Right lobe of liver (tissue), 6 donors: ENCODE data around the gene LAMB1. TPM values are rescaled to one million over a fixed set of nuclear protein-coding genes. Genes with fewer than 3 reads are reported as not detected.

Experiments used
- ATAC-seq, 4 donors: fragments of 200-7000 bp; cut with Tn5 transposase; one replicate each; pipeline ENCODE4 v1.9.1; 2020; ENCODE audit warnings: mild to moderate bottlenecking in 4 of 4, moderate library complexity in 4 of 4
- DNase-seq, 3 donors: peaks; one replicate each; pipeline ENCODE4 v3.0.0-alpha.2; 2020
- H3K27ac ChIP-seq, 3 donors: fragments of 200-600 bp; one replicate each; pipeline ENCODE4 v1.8.0; 2022
- H3K27me3 ChIP-seq, 2 donors: fragments of 200-600 bp; one replicate each; pipeline ENCODE4 v1.8.0; 2022
- H3K36me3 ChIP-seq, 4 donors: fragments of 200-600 bp; sonication (generic) in 1 of 4; one replicate each; pipeline versions ENCODE4 v1.5.1 to v1.8.0; 2017 to 2022; ENCODE audit warnings: control low read depth in 1 of 4
- H3K4me1 ChIP-seq, 4 donors: fragments of 200-600 bp; sonication (generic) in 1 of 4; one replicate each; pipeline versions ENCODE4 v1.5.1 to v1.8.0; 2017 to 2022; ENCODE audit warnings: control low read depth in 1 of 4
- H3K4me3 ChIP-seq, 3 donors: fragments of 200-600 bp; one replicate each; pipeline ENCODE4 v1.8.0; 2022
- H3K9me3 ChIP-seq, 4 donors: fragments of 200-600 bp; sonication (generic) in 1 of 4; one replicate each; pipeline versions ENCODE4 v1.5.1 to v1.8.0; 2017 to 2022; ENCODE audit warnings: control low read depth in 1 of 4
- CTCF ChIP-seq, 4 donors: fragments of 200-600 bp in 3 of 4; fragments of 450-650 bp in 1 of 4; IDR thresholded peaks; one replicate each; pipeline versions ENCODE4 v1.5.1 to v1.8.0; 2016 to 2022; ENCODE audit warnings: antibody characterized with exemption in 4 of 4, mild to moderate bottlenecking in 2 of 4
- POLR2A ChIP-seq: fragments of 450-650 bp; IDR thresholded peaks from one replicate; pipeline ENCODE4 v1.6.1; 2017; ENCODE audit warnings: antibody characterized with exemption, mild to moderate bottlenecking
- WGBS: methylation state at CpG from one replicate; pipeline ENCODE4 v1.1.6; 2018; ENCODE audit warnings: low coverage, low lambda C conversion rate; ENCODE audit not compliant: insufficient coverage; ENCODE audit errors: missing lambda C conversion rate; 5-methylcytosine and 5-hydroxymethylcytosine counted together
- intact Hi-C, 2 donors: fragments of 100-400 bp; cut with DNase I; formaldehyde crosslinking; loops; one replicate each; pipeline versions ENCODE4 v1.11.2 to v1.14.1; 2022
- total RNA-seq, 6 experiments: library from RNA; depleted of rRNA in 2 of 6; stranded (reverse); fragments of >200 nt in 2 of 6; fragmentation: NEBNext Ultra II Directional in 3 of 6; extraction: Animal tissue kit (Norgen Biotek cat#: 25700) in 3 of 6; gene quantifications; one replicate each; pipeline versions ENCODE4 v1.1.0 to v1.2.4, GENCODE V29; 2016 to 2023
- donor health status: DM: no; HTN: yes; CAD: no.
- donor health status: DM: no; HTN: no; CAD: no.
- donor health status: DM: no; HTN: no; CAD: no.
- donor health status: DM: no; HTN: yes; CAD: no.
- donor health status: DM: no; HTN: yes; CAD: no.

The LAMB1 gene
- total RNA-seq, 6 experiments from 2014 or later = 14.9 to 61.0 (median 28.9) TPM

GRCh38 chr7:108046952-108047506 lies 44.1 kb upstream of the LAMB1 start:
- intact Hi-C loops = no loop called here
- no peak for DNase-seq
- H3K4me3 ChIP-seq = no peak overlapping the region
- 85% methylated on average over 6 of the region's 6 CpGs for WGBS
- no peak for ATAC-seq
- TF ChIP-seq POLR2A = no peak
- TF ChIP-seq CTCF (IDR thresholded peaks at IDR 0.05) = no peak
- no peaks in the 10 kb centered on the region for H3K4me1 ChIP-seq
- no peaks in the 10 kb centered on the region for H3K27me3 ChIP-seq
- H3K27ac ChIP-seq = no peak overlapping the region
- H3K36me3 ChIP-seq = no peaks in the 10 kb centered on the region
- no peaks in the 10 kb centered on the region for H3K9me3 ChIP-seq

- intact Hi-C loops = no loop called here
- ATAC-seq (no peak), DNase-seq (no peak)
- Histone ChIP-seq H3K4me3 (no peak overlapping the region), H3K9me3 (no peaks in the 10 kb centered on the region), H3K4me1 (no peaks in the 10 kb centered on the region), H3K27me3 (no peaks in the 10 kb centered on the region), H3K27ac (no peak overlapping the region), H3K36me3 (no peaks in the 10 kb centered on the region)
- WGBS = 12% methylated on average over 1 of the region's 1 CpG
- no peak for TF ChIP-seq CTCF (IDR thresholded peaks at IDR 0.05)
- no peak for TF ChIP-seq POLR2A
Observed at GRCh38 chr7:108045669-108046068, 42.7 kb upstream of the LAMB1 start.

- H3K9me3 ChIP-seq = no peaks in the 10 kb centered on the region
- ATAC-seq = no peak
- TF ChIP-seq CTCF (IDR thresholded peaks at IDR 0.05) = no peak
- TF ChIP-seq POLR2A = no peak
- H3K36me3 ChIP-seq = no peaks in the 10 kb centered on the region
- no peaks in the 10 kb centered on the region for H3K4me1 ChIP-seq
- no peaks in the 10 kb centered on the region for H3K27me3 ChIP-seq
- DNase-seq = no peak
- intact Hi-C loops = no loop called here
- WGBS = 29% methylated on average over 1 of the region's 1 CpG
- no peak overlapping the region for H3K27ac ChIP-seq
- H3K4me3 ChIP-seq = no peak overlapping the region
Observed at GRCh38 chr7:108045154-108045553, 42.2 kb upstream of the LAMB1 start.

- Histone ChIP-seq H3K36me3 (no peaks in the 10 kb centered on the region), H3K27ac (no peak overlapping the region), H3K9me3 (no peaks in the 10 kb centered on the region), H3K27me3 (no peaks in the 10 kb centered on the region), H3K4me1 (no peaks in the 10 kb centered on the region), H3K4me3 (no peak overlapping the region)
- intact Hi-C loops = no loop called here
- ATAC-seq (no peak), DNase-seq (no peak)
- no peak for TF ChIP-seq CTCF (IDR thresholded peaks at IDR 0.05)
- no peak for TF ChIP-seq POLR2A
- 80% methylated on average over 2 of the region's 2 CpGs for WGBS
Observed at GRCh38 chr7:108044345-108044744, 41.4 kb upstream of the LAMB1 start.

GRCh38 chr7:108038986-108039385 lies 36.0 kb upstream of the LAMB1 start:
- DNase-seq = no peak
- TF ChIP-seq POLR2A = no peak
- no peak for TF ChIP-seq CTCF (IDR thresholded peaks at IDR 0.05)
- no peak for ATAC-seq
- no peaks in the 10 kb centered on the region for H3K27me3 ChIP-seq
- intact Hi-C loops = no loop called here
- no peak overlapping the region for H3K4me3 ChIP-seq
- no peak overlapping the region for H3K27ac ChIP-seq
- no peaks in the 10 kb centered on the region for H3K4me1 ChIP-seq
- H3K36me3 ChIP-seq = no peaks in the 10 kb centered on the region
- no peaks in the 10 kb centered on the region for H3K9me3 ChIP-seq
